Upper lobe of right lung (tissue), 1 donor: ENCODE data around the gene CCR1. TPM values are rescaled to one million over a fixed set of nuclear protein-coding genes. Genes with fewer than 3 reads are reported as not detected.

Experiments
- ATAC-seq: fragments of 200-7000 bp; cut with Tn5 transposase; one replicate; pipeline ENCODE4 v1.9.1; 2020; ENCODE audit warnings: mild to moderate bottlenecking, moderate library complexity
- DNase-seq: peaks from one replicate; pipeline ENCODE4 v3.0.0-alpha.2; 2020
- H3K27ac ChIP-seq: fragments of 200-600 bp; one replicate; pipeline ENCODE4 v1.8.0; 2022
- H3K27me3 ChIP-seq: fragments of 200-600 bp; one replicate; pipeline ENCODE4 v1.8.0; 2022; ENCODE audit warnings: mild to moderate bottlenecking
- H3K36me3 ChIP-seq: fragments of 200-600 bp; one replicate; pipeline ENCODE4 v1.8.0; 2022
- H3K4me1 ChIP-seq: fragments of 200-600 bp; one replicate; pipeline ENCODE4 v1.8.0; 2022
- H3K4me3 ChIP-seq: fragments of 200-600 bp; one replicate; pipeline ENCODE4 v1.8.0; 2022; ENCODE audit warnings: mild to moderate bottlenecking
- H3K9me3 ChIP-seq: fragments of 200-600 bp; one replicate; pipeline ENCODE4 v1.8.0; 2022
- CTCF ChIP-seq: fragments of 200-600 bp; IDR thresholded peaks from one replicate; pipeline ENCODE4 v1.8.0; 2022; ENCODE audit warnings: antibody characterized with exemption
- intact Hi-C: fragments of 100-400 bp; cut with DNase I; formaldehyde crosslinking; loops from one replicate; pipeline ENCODE4 v1.11.0; 2022
- long read RNA-seq: library from polyadenylated mRNA; unstranded; transcript quantifications from one replicate; pipeline ENCODE4 v2.0.0, GENCODE V29; 2021
- total RNA-seq: library from RNA; stranded (reverse); fragmentation: NEBNext Ultra II Directional; extraction: Animal tissue kit (Norgen Biotek cat#: 25700); gene quantifications from one replicate; pipeline ENCODE4 v1.2.1, GENCODE V29; 2021
- donor health status: DM: no; HTN: yes; CAD: no; lungs with severe emphysema.

CCR1 gene
- 40.9 TPM for total RNA-seq
- long read RNA-seq, transcript CCR1-201 (2 exons, 2,731 nt): major isoform, 32 of 38 reads
- long read RNA-seq, partial matches to known transcripts: 0 of 38 reads
- long read RNA-seq, other reads (novel, unspliced or antisense): 6 of 38 reads

- ATAC-seq (peak; percentile 80), DNase-seq (peak; percentile 79)
Measured at GRCh38 chr3:46208167-46208704, at the start of gene CCR1. Gene CCR1, minus strand, starts transcription at chr3:46208313. Its CDS starts 4,000 bp downstream, at chr3:46204313.

GRCh38 chr3:46252980-46253379 is 44.9 kb upstream of the CCR1 start:
- intact Hi-C loops: no loop called here
- H3K27ac ChIP-seq: no peak overlapping the region
- ATAC-seq (no peak), DNase-seq (no peak)
- TF ChIP-seq CTCF: no peak
- no peaks in the 10 kb centered on the region for H3K27me3 ChIP-seq
- no peaks in the 10 kb centered on the region for H3K9me3 ChIP-seq
- H3K4me3 ChIP-seq: no peak overlapping the region
- H3K36me3 ChIP-seq: no peaks in the 10 kb centered on the region
- H3K4me1 ChIP-seq: no peaks in the 10 kb centered on the region

More at GRCh38 chr3:46208167-46208704, at the start of gene CCR1:
- intact Hi-C loops: no loop called here
- peak; percentile 51 for TF ChIP-seq CTCF
- Histone ChIP-seq H3K27me3 (no peaks in the 10 kb centered on the region), H3K27ac (peak within 1 kb of the TSS; percentile 65), H3K9me3 (no peaks in the 10 kb centered on the region), H3K36me3 (no peaks in the 10 kb centered on the region), H3K4me3 (peak within 1 kb of the TSS; percentile 43), H3K4me1 (peaks cover 16% of the 10 kb centered on the region)

GRCh38 chr3:46245146-46245545 is 37.0 kb upstream of the CCR1 start:
- peak; percentile 66 for ATAC-seq

GRCh38 chr3:46243560-46243959 is 35.4 kb upstream of the CCR1 start:
- Histone ChIP-seq H3K27ac (no peak overlapping the region), H3K9me3 (no peaks in the 10 kb centered on the region), H3K4me1 (peaks cover 3% of the 10 kb centered on the region), H3K36me3 (no peaks in the 10 kb centered on the region), H3K4me3 (no peak overlapping the region), H3K27me3 (no peaks in the 10 kb centered on the region)
- DNase-seq (no peak), ATAC-seq (no peak)
- intact Hi-C loops: no loop called here
- no peak for TF ChIP-seq CTCF

More at GRCh38 chr3:46245146-46245545, 37.0 kb upstream of the CCR1 start:
- Histone ChIP-seq H3K27ac (no peak overlapping the region), H3K9me3 (no peaks in the 10 kb centered on the region), H3K36me3 (no peaks in the 10 kb centered on the region), H3K4me1 (peaks cover 3% of the 10 kb centered on the region), H3K4me3 (no peak overlapping the region), H3K27me3 (no peaks in the 10 kb centered on the region)
- intact Hi-C loops: no loop called here
- DNase-seq: no peak
- no peak for TF ChIP-seq CTCF

GRCh38 chr3:46242120-46242519 is 34.0 kb upstream of the CCR1 start, which contains the start of gene CCR3:
Gene CCR3, plus strand, starts transcription at chr3:46242460. Its CDS starts 22,699 bp downstream, at chr3:46265159.
- Histone ChIP-seq H3K27ac (no peak within 1 kb of the TSS), H3K4me1 (peaks cover 3% of the 10 kb centered on the region), H3K36me3 (no peaks in the 10 kb centered on the region), H3K4me3 (no peak within 1 kb of the TSS), H3K9me3 (no peaks in the 10 kb centered on the region), H3K27me3 (no peaks in the 10 kb centered on the region)
- no peak for TF ChIP-seq CTCF
- ATAC-seq (peak; percentile 40), DNase-seq (no peak)
- intact Hi-C loops: no loop called here
